ENCODE results near the gene CCL28. TPM values are rescaled to one million over a fixed set of nuclear protein-coding genes. Genes with fewer than 3 reads are reported as not detected.

Gene CCL28
- total RNA-seq, 1 experiment from 2014 or later = not detected

GRCh38 chr5:43358301-43358700, 53.9 kb downstream of the CCL28 start:
- Histone ChIP-seq H2BK120ac (ENCODE audit: low read depth, low read length, poor library complexity, severe bottlenecking) (no peak overlapping the region), H2BK12ac (ENCODE audit: insufficient read length, low read depth, low read length) (no peak overlapping the region), H3K4me2 (ENCODE audit: insufficient read depth, insufficient read length, low read length) (no peak overlapping the region), H3K18ac (ENCODE audit: insufficient read length, low read depth, low read length) (no peak overlapping the region), H3K23ac (ENCODE audit: insufficient read length, low read depth, low read length) (no peak overlapping the region), H2AK5ac (ENCODE audit: insufficient read length, low read length) (no peak overlapping the region), H3K56ac (ENCODE audit: insufficient read length, low read depth, low read length) (no peak overlapping the region), H2BK15ac (ENCODE audit: low read depth, low read length) (no peak overlapping the region), H3T11ph (ENCODE audit: low read length) (no peak overlapping the region), H3K79me2 (ENCODE audit: insufficient read depth, low read length) (no peaks in the 10 kb centered on the region), H3K4me1 (ENCODE audit: insufficient read depth, low read length) (no peaks in the 10 kb centered on the region), H3K9me3 (ENCODE audit: control insufficient read depth, low read depth, low read length) (peaks cover 10% of the 10 kb centered on the region), H4K5ac (ENCODE audit: insufficient read length, low read depth, low read length) (no peak overlapping the region), H3K79me1 (ENCODE audit: insufficient read depth, low read depth, low read length, poor library complexity, severe bottlenecking) (no peaks in the 10 kb centered on the region), H4K91ac (ENCODE audit: insufficient read length, low read depth, low read length) (no peak overlapping the region), H3K14ac (ENCODE audit: insufficient read depth, low read length) (no peak overlapping the region), H2AFZ (ENCODE audit: low read length) (no peak overlapping the region), H3K9ac (ENCODE audit: extremely low read depth, insufficient read length, low read length) (no peak overlapping the region), H3K4ac (ENCODE audit: low read depth, low read length) (no peak overlapping the region), H4K20me1 (ENCODE audit: control insufficient read depth, insufficient read depth, insufficient read length) (no peaks in the 10 kb centered on the region), H2BK20ac (ENCODE audit: low read depth, low read length, poor library complexity, severe bottlenecking) (no peak overlapping the region), H3K27me3 (ENCODE audit: insufficient read depth, low read length) (no peaks in the 10 kb centered on the region; the same call in 1 of the 2 replicates), H3K27ac (ENCODE audit: insufficient read length, low read depth, low read length) (no peak overlapping the region), H3K23me2 (ENCODE audit: insufficient read length, low read depth, low read length, poor library complexity, severe bottlenecking) (no peaks in the 10 kb centered on the region), H2BK5ac (ENCODE audit: insufficient read length, low read length) (no peak overlapping the region), H4K8ac (replicated peaks; ENCODE audit: insufficient read length, low read depth, low read length) (no peak overlapping the region)
- WGBS (ENCODE audit: extremely low coverage, insufficient read length, low lambda C conversion rate) = no CpG with 5 or more reads among the region's 3 CpGs
- TF ChIP-seq, protein P1, sequence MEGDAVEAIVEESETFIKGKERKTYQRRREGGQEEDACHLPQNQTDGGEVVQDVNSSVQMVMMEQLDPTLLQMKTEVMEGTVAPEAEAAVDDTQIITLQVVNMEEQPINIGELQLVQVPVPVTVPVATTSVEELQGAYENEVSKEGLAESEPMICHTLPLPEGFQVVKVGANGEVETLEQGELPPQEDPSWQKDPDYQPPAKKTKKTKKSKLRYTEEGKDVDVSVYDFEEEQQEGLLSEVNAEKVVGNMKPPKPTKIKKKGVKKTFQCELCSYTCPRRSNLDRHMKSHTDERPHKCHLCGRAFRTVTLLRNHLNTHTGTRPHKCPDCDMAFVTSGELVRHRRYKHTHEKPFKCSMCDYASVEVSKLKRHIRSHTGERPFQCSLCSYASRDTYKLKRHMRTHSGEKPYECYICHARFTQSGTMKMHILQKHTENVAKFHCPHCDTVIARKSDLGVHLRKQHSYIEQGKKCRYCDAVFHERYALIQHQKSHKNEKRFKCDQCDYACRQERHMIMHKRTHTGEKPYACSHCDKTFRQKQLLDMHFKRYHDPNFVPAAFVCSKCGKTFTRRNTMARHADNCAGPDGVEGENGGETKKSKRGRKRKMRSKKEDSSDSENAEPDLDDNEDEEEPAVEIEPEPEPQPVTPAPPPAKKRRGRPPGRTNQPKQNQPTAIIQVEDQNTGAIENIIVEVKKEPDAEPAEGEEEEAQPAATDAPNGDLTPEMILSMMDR (conservative IDR thresholded peaks at IDR 0.05) = no peak
- Mint-ChIP-seq H3K4me3 (no peak overlapping the region), H3K36me3 (ENCODE audit: insufficient read depth in 1 of 3, low read depth in 3 of 3) (peaks cover 3 to 14% (median 7%) of the 10 kb centered on the region in 3 experiments; a peak in 4 of 7 replicates), H3K27ac (no peak overlapping the region), H3K4me1 (no peaks in the 10 kb centered on the region), H3K9me3 (peaks cover 28 to 32% of the 10 kb centered on the region in 2 experiments), H3K27me3 (ENCODE audit: low read depth) (peaks cover 4% of the 10 kb centered on the region)
- DNase-seq = no peak

All from H9 (cell line).